ENCODE data around the gene CEBPA. TPM values are rescaled to one million over a fixed set of nuclear protein-coding genes. Genes with fewer than 3 reads are reported as not detected.
A peak's percentile ranks its signal among the peaks of the same experiment; 100 is the strongest.

The CEBPA gene
- total RNA-seq: 8.5 to 10.1 TPM (median 9.4 TPM) in 3 replicates

DNA sequence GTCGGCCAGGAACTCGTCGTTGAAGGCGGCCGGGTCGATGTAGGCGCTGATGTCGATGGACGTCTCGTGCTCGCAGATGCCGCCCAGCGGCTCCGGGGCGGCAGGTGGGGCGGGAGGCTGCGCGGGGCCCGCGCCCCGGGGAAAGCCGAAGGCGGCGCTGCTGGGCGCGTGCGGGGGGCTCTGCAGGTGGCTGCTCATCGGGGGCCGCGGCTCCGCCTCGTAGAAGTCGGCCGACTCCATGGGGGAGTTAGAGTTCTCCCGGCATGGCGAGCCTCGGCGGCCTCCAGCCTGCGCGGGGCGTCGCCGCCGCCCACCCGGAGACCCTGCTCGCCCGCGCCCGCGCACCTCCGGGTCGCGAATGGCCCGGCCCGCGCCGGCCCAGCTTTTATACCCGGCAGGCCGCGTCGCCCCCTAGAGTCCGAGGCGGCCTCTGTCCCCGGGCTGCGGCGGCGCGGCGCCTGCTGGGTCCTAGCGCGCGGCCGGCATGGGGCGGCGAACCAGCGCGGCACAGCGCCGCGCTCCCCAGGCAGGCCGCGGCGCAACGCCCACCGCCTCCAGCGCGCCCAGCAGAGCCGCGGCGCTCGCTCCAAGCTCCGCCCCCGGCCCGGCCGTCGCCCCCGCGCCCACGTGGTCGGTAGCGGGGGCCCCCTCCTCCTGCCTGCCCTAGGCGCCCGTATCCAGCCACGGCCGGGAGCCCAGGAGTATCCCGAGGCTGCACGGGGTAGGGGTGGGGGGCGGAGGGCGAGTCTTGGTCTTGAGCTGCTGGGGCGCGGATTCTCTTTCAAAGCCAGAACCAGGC, at the start of gene CEBPA:
Gene CEBPA, minus strand, starts transcription at position 360 of the 799 bp plus-strand sequence. Its CDS starts 120 bp downstream, at position 240.
- Mint-ChIP-seq H3K36me3 (no peaks in the 10 kb centered on the region), H3K4me3 (peak within 1 kb of the TSS; percentile 71), H3K9me3 (no peaks in the 10 kb centered on the region), H3K27me3 (ENCODE audit: low read depth) (peaks cover 25% of the 10 kb centered on the region), H3K27ac (peak within 1 kb of the TSS; percentile 47), H3K4me1 (peaks cover 49% of the 10 kb centered on the region)
- DNase-seq (ENCODE audit: low spot score in 2 of 2, unreplicated experiment in 2 of 2): peak; percentile 75 to 85
- TF ChIP-seq, protein P1, sequence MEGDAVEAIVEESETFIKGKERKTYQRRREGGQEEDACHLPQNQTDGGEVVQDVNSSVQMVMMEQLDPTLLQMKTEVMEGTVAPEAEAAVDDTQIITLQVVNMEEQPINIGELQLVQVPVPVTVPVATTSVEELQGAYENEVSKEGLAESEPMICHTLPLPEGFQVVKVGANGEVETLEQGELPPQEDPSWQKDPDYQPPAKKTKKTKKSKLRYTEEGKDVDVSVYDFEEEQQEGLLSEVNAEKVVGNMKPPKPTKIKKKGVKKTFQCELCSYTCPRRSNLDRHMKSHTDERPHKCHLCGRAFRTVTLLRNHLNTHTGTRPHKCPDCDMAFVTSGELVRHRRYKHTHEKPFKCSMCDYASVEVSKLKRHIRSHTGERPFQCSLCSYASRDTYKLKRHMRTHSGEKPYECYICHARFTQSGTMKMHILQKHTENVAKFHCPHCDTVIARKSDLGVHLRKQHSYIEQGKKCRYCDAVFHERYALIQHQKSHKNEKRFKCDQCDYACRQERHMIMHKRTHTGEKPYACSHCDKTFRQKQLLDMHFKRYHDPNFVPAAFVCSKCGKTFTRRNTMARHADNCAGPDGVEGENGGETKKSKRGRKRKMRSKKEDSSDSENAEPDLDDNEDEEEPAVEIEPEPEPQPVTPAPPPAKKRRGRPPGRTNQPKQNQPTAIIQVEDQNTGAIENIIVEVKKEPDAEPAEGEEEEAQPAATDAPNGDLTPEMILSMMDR (IDR thresholded peaks at IDR 0.05; ENCODE audit: unreplicated experiment): no peak

DNA sequence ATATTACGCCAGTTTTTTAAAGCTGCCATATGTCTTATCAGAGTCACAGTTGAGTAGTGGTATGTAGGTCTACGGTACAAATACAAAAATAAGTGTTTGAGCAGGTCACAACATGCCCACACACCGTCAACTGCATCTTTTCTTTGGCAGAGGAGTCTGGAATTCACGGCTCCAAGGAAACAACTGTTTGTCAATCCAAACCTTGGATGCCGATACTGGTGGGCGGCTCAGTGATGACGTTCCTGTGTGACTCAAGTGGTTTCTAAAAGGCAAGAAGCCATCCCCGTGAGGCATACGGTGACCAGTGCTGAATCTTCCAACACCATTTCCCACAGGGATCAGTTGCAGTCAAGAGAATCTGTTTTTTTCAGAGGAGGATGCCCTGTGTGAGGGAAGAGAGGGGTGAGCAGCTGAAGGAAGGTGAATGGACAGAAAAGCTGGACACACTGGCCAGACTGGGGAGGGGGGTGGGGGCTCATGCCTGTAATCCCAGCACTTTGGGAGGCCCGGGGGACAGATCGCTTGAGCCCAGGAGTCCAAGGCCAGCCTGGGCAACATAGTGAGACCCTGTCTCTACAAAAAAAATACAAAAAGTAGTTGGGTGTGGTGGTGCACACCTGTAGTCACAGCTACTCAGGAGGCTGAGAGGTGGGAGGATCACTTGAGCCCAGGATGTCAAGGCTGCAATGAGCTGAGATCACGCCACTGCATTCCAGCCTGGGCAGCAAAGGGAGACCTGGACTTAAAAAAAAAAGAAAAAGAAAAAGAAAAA, 48.4 kb upstream of the CEBPA start:
- Mint-ChIP-seq H3K9me3 (peaks cover 6% of the 10 kb centered on the region), H3K27me3 (ENCODE audit: low read depth) (peaks cover 31% of the 10 kb centered on the region), H3K27ac (no peak overlapping the region), H3K4me3 (no peak overlapping the region), H3K4me1 (no peaks in the 10 kb centered on the region), H3K36me3 (peaks cover under 1% of the 10 kb centered on the region)
- TF ChIP-seq, protein P1 (IDR thresholded peaks at IDR 0.05; ENCODE audit: unreplicated experiment): no peak
- DNase-seq (ENCODE audit: low spot score in 2 of 2, unreplicated experiment in 2 of 2): no peak

DNA sequence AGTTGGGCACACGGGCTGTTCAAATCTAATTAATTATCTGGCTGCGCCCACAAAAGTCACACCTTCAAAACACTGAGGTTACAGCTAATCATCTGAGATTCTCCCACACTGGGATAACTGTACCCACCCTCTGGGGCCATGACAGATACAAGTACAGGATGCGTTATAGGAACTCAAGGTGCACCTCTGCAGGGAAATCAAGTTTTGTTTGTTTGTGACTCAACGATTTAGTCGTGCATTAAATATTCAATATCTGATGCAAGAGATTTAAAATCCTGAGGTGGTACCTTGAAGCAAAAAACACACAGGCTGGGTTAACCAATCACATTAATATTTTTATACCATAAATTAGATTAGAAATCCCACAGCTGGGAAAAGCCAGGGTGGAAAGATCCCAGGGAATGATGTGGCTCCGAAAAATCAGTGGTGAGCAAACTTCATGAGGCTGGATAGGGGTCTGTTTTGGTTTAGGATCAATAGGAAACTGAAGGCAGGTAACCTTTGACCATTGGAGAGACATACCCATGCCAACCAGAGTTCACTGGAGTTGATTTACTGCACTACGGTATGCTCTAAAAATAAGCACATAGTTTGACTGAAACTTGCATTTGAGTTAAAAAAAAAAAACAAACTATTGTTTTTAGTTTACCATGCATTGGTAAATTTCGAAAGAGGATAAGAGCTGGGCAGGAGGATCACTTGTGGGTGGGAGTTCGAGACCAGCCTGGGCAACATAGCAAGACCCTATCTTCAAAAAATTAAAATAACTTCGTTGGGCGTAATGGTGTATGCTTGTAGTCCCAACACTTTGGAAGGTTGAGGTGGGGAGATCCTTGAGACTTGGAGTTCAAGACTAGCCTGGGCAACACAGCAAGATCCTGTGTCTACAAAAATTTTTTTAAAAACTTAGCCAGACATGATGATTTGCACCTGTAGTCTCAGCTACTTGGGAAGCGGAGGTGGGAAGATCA, 47.3 kb upstream of the CEBPA start:
- H3K27ac Mint-ChIP-seq: no peak overlapping the region
- DNase-seq (ENCODE audit: low spot score in 2 of 2, unreplicated experiment in 2 of 2): no peak
- TF ChIP-seq, protein P1 (IDR thresholded peaks at IDR 0.05; ENCODE audit: unreplicated experiment): no peak
- H3K27me3 Mint-ChIP-seq (ENCODE audit: low read depth): peaks cover 40% of the 10 kb centered on the region
- H3K4me1 Mint-ChIP-seq: no peaks in the 10 kb centered on the region
- H3K9me3 Mint-ChIP-seq: no peaks in the 10 kb centered on the region
- H3K4me3 Mint-ChIP-seq: no peak overlapping the region
- no peaks in the 10 kb centered on the region for H3K36me3 Mint-ChIP-seq

DNA sequence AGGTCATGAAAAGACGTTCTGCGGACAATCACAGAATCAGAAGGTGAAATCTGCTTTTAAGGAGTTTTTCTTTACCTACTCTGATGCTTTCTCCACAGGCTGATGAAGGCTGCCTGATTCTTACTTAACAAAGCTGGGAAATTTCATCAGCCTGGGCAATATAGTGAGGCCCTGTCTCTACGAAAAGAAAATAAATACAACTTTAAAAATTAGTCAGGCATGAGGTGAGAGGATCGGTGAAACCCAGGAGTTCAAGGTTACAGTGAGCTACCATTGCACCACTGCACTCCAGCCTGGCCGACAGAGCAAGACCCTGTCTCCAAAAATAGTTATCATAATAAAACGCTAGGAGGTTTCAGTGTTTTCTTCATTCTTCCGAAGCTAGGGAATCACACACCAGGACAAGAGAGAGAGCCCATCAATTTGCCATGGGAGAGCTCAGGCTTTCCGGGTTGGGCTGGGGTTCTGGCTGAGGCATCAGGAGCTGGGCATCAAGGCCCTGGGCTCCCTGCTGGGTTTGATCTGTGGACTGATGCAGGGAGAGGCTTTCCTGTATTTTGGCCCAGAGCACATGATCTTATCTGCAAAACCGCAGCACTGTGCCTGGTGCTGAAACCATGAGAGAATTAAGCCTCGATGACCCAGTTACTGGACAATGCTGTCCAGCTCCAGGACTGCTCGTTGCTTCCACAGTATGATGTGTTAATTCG, 46.1 kb upstream of the CEBPA start:
- Mint-ChIP-seq H3K4me3 (no peak overlapping the region), H3K27me3 (ENCODE audit: low read depth) (peaks cover 50% of the 10 kb centered on the region)
- no peak for DNase-seq (ENCODE audit: low spot score in 2 of 2, unreplicated experiment in 2 of 2)

More for the DNA sequence above, 46.1 kb upstream of the CEBPA start:
- Mint-ChIP-seq H3K9me3 (no peaks in the 10 kb centered on the region), H3K4me1 (peaks cover 4% of the 10 kb centered on the region), H3K27ac (no peak overlapping the region), H3K36me3 (no peaks in the 10 kb centered on the region)
- TF ChIP-seq, protein P1 (IDR thresholded peaks at IDR 0.05; ENCODE audit: unreplicated experiment): no peak
